ENCODE measurements around the gene COL18A1.

DNA sequence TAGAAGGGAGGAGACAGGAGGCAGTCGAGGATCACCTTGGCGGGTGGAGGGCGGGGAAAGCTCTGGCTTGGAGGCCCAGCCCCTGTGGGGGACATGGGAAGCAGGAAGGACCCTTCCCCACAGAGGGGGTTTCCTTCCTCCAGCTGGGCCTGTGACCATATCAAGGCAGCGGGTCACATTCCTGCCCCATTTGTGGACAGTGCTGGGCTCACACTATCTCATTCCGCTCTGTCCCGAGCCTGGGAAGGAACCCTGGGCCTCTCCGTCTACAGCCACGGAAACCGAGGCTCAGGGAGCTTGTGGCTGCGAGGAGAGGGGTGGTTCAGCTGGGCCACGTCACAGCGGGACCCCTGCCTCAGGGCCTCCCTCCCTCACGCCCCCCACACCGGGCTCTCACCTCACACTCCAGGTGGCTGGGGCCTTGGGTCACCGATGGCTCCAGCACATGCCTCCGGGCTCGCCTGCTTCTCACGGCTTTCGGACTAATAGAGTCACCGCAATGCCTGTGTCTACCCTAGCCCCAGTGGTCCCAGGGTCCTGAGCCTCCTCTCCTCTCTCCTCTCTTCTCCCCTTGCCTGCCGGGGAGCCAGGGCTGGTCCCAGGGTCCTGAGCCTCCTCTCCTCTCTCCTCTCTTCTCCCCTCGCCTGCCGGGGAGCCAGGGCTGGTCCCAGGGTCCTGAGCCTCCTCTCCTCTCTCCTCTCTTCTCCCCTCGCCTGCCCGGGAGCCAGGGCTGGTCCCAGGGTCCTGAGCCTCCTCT lies 80.9 kb downstream of the COL18A1 start:
- TF ChIP-seq EZH2 (IDR thresholded peaks at IDR 0.05) (no peak), CTCF (IDR thresholded peaks at IDR 0.05) (no peak)
